GM18519 (cell line): ENCODE data around the gene TRIO.

Experiments used
- ATAC-seq: cut with Tn5 transposase; IDR thresholded peaks from one replicate; pipeline ENCODE4 v1.9.1; 2021; ENCODE audit warnings: mild to moderate bottlenecking, moderate library complexity; ENCODE audit not compliant: unreplicated experiment, low FRiP score

TRIO gene

DNA sequence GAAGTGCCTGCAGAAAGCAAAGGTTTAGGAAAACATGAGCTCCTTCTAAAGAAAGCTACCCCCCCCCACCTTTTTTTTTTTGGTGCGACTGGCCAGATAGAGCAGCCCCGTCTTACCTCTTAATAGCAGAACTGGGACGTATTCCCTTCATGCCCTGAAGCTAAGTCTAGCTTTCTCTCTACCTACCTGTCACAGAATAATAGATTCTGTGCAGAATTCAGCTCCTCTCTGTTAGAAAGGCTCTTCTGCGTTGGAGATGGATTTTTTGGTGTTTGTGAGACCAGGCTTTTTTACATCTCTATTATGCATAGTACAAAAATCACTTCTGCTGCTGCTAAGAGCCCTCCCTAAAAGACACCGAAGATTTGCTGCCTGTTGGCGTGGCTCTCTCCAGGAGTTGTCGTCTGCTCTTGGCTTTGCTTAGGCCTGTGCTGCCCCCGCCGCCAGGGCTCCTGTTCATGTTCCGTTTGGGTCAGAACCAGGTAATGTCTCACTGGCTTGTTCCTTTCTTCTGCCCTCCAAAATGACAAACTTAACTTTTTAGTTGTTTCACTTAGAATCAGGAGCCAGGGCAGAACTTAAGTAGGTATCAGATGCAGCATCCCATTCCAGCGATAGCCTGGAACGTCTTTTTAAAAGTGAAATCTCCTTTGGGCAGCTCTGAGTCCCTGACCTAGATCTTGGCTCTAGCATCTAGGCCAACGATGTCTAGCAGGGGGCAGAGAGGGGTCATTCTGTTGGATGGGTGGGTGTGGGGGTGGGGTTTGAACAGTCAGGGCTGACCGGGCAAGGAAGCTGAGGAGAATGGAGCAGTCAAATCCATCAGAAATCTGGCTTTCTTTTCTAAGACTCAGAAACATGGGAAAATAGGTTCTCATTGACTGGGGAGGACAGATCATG, 2.5 kb downstream of the TRIO start:
- ATAC-seq, result no peak

GRCh38 chr5:14146725-14147124, 3.6 kb downstream of the TRIO start:
- no peak for ATAC-seq

DNA sequence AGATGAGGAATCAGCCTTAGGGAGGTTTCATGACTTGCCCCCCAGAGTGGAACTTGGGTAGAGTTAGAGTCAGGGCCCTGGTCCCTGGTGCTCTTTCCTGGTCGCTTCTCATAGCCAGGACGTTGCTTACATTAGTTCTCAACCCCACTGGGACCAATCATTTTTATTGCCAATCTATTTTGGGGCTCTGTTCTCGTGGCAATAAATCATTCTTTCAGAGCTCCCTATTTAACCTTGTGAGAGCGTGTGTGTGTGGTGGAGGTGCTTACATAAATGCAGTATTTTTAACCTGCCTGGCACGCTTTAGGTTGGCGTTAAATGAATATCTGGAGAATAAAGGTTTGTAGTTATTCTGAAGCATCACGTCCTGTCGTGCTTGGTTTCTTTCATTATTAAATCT, 4.1 kb downstream of the TRIO start:
- no peak for ATAC-seq

DNA sequence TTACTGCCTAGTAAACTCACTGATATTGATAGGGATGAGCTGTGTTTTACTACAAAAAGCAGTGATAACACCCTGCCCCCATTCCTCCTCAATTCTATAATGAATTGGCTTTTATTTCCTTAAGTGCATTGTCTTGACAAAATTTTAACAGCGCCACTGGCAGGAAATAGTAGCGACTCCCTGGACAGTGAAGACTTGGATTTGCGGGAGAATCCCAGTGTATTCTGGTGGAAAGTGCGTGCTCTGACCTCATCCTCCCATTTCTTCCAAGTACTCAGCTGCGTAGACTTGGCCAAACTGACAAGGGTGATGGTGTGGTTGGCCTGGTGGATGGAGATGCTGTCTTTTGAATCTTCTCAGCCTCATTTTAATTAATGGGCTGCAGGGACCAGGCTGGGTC, 5.3 kb downstream of the TRIO start:
- ATAC-seq, result no peak

- no peak for ATAC-seq
Observed at GRCh38 chr5:14148890-14149671, 5.9 kb downstream of the TRIO start.

DNA sequence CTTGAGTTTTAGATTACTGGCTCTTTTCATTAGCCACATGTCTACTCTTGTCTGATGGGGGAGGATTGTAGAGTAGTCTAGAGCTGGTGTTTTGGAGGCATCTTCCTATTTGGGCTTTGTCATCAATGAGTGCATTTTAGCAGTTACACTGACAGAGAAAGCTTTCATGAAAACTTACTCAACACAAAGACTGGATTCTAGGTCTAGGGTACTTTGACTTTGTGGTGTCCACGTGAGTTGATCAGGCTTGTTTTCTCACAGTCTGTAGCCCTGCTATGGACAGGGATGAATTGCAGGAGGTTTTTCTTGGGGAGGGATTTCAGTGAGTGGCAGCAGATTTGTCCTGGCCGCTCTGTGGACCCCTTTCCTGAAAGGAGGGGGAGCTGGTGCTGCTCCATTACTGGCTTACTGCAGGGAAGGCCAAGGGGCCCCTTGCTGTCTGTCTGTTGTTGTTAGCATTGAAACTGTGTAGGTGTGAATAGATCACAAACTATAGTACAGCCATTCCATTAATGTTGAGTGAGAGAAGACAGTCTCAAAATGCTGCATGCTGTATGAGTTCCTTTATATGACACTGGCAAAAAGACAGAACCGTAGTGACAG, 6.6 kb downstream of the TRIO start:
- no peak for ATAC-seq

GRCh38 chr5:14151416-14151815, 8.3 kb downstream of the TRIO start:
- ATAC-seq, result no peak

GRCh38 chr5:14153071-14153864, 10.1 kb downstream of the TRIO start:
- no peak for ATAC-seq

GRCh38 chr5:14153932-14154731, 11.0 kb downstream of the TRIO start:
- ATAC-seq, result no peak

- ATAC-seq, result peak; percentile 78
Observed at GRCh38 chr5:14155075-14155474, 11.9 kb downstream of the TRIO start.

DNA sequence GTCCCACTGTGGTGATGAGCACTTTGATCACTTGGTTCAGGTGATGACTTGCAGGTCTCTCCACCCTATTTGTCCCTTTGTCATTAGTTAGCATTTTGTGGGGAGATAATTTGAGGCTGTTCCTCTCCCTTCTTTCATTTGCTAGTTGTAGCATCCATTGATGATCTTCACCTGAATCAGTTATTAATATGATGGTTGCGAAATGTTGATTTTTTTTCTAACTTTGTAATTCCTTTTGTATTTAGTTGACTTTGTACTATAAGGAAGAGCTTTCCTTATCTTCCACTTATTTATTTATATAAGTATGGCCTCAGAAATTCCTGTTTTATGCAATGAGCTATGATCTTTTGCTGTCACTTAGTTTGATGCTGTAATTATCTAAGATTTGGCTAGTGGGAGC, 12.6 kb downstream of the TRIO start:
- ATAC-seq, result no peak

DNA sequence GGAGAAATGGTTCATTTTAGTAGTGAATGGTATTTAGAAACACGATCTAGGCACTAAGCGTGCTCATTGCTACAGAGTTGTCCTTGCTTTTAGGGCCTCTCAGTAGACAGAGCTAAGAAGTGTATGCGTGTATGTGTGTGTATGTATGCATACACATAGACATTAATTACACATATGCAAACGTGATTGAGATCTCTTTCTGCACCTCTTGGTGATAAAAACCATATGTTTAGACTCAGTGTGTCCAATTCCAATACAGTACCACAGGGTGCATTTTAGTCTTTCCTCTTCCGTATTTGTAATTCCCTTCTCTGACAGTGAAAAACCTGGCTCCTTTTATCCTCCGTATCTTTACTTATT, 13.1 kb downstream of the TRIO start:
- peak; percentile 0 for ATAC-seq

- ATAC-seq, result peak; percentile 46
Observed at GRCh38 chr5:14156650-14157492, 13.7 kb downstream of the TRIO start.

- no peak for ATAC-seq
Observed at GRCh38 chr5:14157493-14157782, 14.3 kb downstream of the TRIO start.

DNA sequence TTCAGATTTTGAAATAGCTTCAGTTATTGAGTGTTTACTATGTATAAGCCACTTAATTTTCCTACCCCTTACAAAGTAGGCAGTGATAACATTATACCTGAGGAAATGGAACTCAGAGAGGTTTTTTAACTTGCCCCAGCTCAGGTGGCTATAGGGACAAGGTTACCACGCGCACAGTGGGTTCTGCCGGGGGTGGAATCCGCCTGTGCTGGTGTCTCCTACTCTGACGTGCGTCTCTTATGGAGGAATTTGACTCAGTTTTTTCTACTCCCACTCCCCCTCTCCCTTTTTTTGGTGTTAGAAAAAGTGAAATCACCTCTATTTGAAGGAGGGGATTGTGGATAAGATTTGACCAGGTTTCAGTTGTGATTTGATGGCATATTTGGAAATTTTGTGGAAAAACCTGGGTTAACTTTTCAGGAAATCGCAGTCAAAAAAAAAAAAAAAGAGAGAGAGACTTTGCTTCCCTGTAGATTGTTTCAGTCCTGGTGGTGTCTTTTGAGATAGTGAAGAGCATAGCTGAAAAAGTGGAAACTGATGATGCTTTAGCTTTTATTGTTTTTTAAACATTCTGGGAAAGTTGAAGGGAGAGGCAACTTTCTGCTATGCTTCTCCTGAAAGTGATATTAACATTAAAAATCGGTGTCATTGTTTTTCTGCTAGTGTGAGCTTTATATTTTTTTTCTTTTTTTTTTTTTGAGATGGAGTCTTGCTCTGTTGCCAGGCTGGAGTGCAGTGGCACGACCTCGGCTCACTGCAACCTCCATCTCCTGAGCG, 15.9 kb downstream of the TRIO start:
- no peak for ATAC-seq

DNA sequence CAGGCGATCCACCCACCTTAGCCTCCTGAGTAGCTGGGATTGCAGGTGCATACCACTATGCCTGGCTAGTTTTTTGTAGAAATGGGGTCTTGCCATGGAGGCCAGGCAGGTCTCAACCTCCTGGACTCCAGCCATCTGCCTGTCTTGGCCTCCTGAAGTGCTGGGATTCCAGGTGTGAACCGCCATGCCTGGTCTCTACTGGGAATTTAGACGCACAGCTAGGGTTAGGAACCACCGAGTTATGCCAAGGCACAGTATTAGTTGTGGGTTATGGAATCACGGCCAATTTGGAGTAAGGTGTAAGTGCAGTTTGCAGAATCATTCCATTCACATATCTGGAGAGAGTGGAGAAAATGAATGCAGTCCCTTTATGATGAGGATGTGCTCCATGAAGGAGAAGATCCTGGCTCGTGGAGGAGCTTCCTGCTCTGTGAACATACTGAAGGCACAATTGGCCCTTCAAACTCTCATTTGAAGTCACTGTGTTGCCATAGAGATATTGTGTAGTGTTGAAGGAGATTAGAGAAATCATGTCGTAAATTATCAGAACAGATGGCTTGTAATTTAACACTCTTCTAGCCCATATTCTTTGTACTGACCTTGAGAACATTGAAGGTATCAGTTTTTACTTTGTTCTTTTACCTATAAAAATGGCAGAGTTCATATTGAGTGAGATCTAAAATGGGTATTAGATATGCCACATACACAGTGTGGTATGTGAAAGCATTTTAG, 18.8 kb downstream of the TRIO start:
- ATAC-seq, result no peak
